CD4-positive, alpha-beta T cell treated with Interleukin-6 for 4 hours (primary cell): ENCODE results near the gene CTAGE6.
"Not testable (repeated sequence)": the region's sequence is repeated elsewhere in the genome, so short reads cannot be mapped to it uniquely, and the experiment has no call there.

Source experiments
- DNase-seq: peaks from one replicate; pipeline ENCODE4 v3.0.0-alpha.2; 2020; ENCODE audit warnings: mixed read lengths

CTAGE6 gene

GRCh38 chr7:143715543-143716193 lies 41.8 kb downstream of the CTAGE6 start:
- not testable (repeated sequence) for DNase-seq

- DNase-seq = not testable (repeated sequence)
Measured at GRCh38 chr7:143714581-143715454, 42.7 kb downstream of the CTAGE6 start.

GRCh38 chr7:143712381-143712780 lies 45.1 kb downstream of the CTAGE6 start:
- not testable (repeated sequence) for DNase-seq

- DNase-seq = not testable (repeated sequence)
Measured at GRCh38 chr7:143711727-143712324, 45.7 kb downstream of the CTAGE6 start.

GRCh38 chr7:143709895-143710294 lies 47.6 kb downstream of the CTAGE6 start:
- not testable (repeated sequence) for DNase-seq
